Measurements from ENCODE around the gene MITF.
A peak's percentile ranks its signal among the peaks of the same experiment; 100 is the strongest.

Gene MITF

GRCh38 chr3:69777582-69777967, 38.3 kb downstream of the MITF start:
- H3K79me1 ChIP-seq (replicated peaks; ENCODE audit: low read length, poor library complexity, severe bottlenecking), result peaks cover 18% of the 10 kb centered on the region
- H3K23ac ChIP-seq (ENCODE audit: low read length in 2 of 2), result no peak overlapping the region
- no peak overlapping the region for H3K9ac ChIP-seq (ENCODE audit: low read length)
- peak overlapping the region in 1 of 2 experiments; percentile 81 for H3K18ac ChIP-seq (ENCODE audit: low read depth in 1 of 2, low read length in 2 of 2)
- 97% methylated on average over 4 of the region's 5 CpGs for WGBS
- no peak overlapping the region for H4K8ac ChIP-seq (ENCODE audit: low read length)
- no peak overlapping the region for H2BK5ac ChIP-seq (ENCODE audit: low read depth, low read length, poor library complexity, severe bottlenecking)
- no peak overlapping the region for H2AFZ ChIP-seq (ENCODE audit: low read depth, low read length)
- no peaks in the 10 kb centered on the region for H3K9me3 ChIP-seq (ENCODE audit: control insufficient read depth, low read length)
- no peaks in the 10 kb centered on the region for H3K36me3 ChIP-seq (ENCODE audit: control insufficient read depth in 1 of 2, insufficient read depth in 2 of 2, low read depth in 1 of 2, low read length in 2 of 2)
- no peak overlapping the region for H3K27ac ChIP-seq (ENCODE audit: low read length, poor library complexity, severe bottlenecking)
- no peak overlapping the region for H3K4ac ChIP-seq (ENCODE audit: low read depth in 1 of 2, low read length in 2 of 2)
- no peak overlapping the region for H4K91ac ChIP-seq (ENCODE audit: low read length)
- no peak for DNase-seq
- peaks cover 10% of the 10 kb centered on the region for H3K4me1 ChIP-seq (ENCODE audit: control insufficient read depth, insufficient read depth, low read depth, low read length)
- H3K14ac ChIP-seq (ENCODE audit: low read length in 2 of 2), result no peak overlapping the region
- no peaks in the 10 kb centered on the region for H3K27me3 ChIP-seq (ENCODE audit: control insufficient read depth in 1 of 2, insufficient read depth in 1 of 2, low read length in 2 of 2)
- no peak overlapping the region for H2AK5ac ChIP-seq (ENCODE audit: low read length, severe bottlenecking)
- no peak overlapping the region for H2BK120ac ChIP-seq (ENCODE audit: low read depth, low read length)
- H2BK12ac ChIP-seq (ENCODE audit: low read length in 2 of 2), result no peak overlapping the region
- no peak overlapping the region for H3K4me3 ChIP-seq (ENCODE audit: insufficient read depth in 1 of 2, low read depth in 1 of 2, low read length in 2 of 2)
- H2BK15ac ChIP-seq (ENCODE audit: low read depth, poor library complexity, severe bottlenecking), result no peak overlapping the region
- no peak overlapping the region for H3K4me2 ChIP-seq (ENCODE audit: low read length, poor library complexity, severe bottlenecking)

GRCh38 chr3:69781593-69781992, 42.3 kb downstream of the MITF start:
- no peak for DNase-seq
- no peaks in the 10 kb centered on the region for H3K9me3 ChIP-seq (ENCODE audit: control insufficient read depth, low read length)
- 86% methylated on average over 3 of the region's 4 CpGs for WGBS
- H2BK12ac ChIP-seq (ENCODE audit: low read length in 2 of 2), result no peak overlapping the region
- H2AFZ ChIP-seq (ENCODE audit: low read depth, low read length), result no peak overlapping the region
- H3K4me1 ChIP-seq (ENCODE audit: control insufficient read depth, insufficient read depth, low read depth, low read length), result peaks cover 9% of the 10 kb centered on the region
- no peak overlapping the region for H3K14ac ChIP-seq (ENCODE audit: low read length in 2 of 2)
- no peak overlapping the region for H2BK120ac ChIP-seq (ENCODE audit: low read depth, low read length)
- H3K79me1 ChIP-seq (replicated peaks; ENCODE audit: low read length, poor library complexity, severe bottlenecking), result peaks cover 10% of the 10 kb centered on the region
- no peak overlapping the region for H4K91ac ChIP-seq (ENCODE audit: low read length)
- no peak overlapping the region for H3K4me2 ChIP-seq (ENCODE audit: low read length, poor library complexity, severe bottlenecking)
- H3K27ac ChIP-seq (ENCODE audit: low read length, poor library complexity, severe bottlenecking), result no peak overlapping the region
- H2BK5ac ChIP-seq (ENCODE audit: low read depth, low read length, poor library complexity, severe bottlenecking), result no peak overlapping the region
- H3K4me3 ChIP-seq (ENCODE audit: insufficient read depth in 1 of 2, low read depth in 1 of 2, low read length in 2 of 2), result no peak overlapping the region
- H3K4ac ChIP-seq (ENCODE audit: low read depth in 1 of 2, low read length in 2 of 2), result no peak overlapping the region
- no peaks in the 10 kb centered on the region for H3K27me3 ChIP-seq (ENCODE audit: control insufficient read depth in 1 of 2, insufficient read depth in 1 of 2, low read length in 2 of 2)
- H2BK15ac ChIP-seq (ENCODE audit: low read depth, poor library complexity, severe bottlenecking), result peak overlapping the region; percentile 54
- peak overlapping the region; percentile 41 for H2AK5ac ChIP-seq (ENCODE audit: low read length, severe bottlenecking)
- H3K18ac ChIP-seq (ENCODE audit: low read depth in 1 of 2, low read length in 2 of 2), result no peak overlapping the region
- H3K9ac ChIP-seq (ENCODE audit: low read length), result no peak overlapping the region
- peak overlapping the region in 1 of 2 experiments; percentile 40 for H3K23ac ChIP-seq (ENCODE audit: low read length in 2 of 2)
- H4K8ac ChIP-seq (ENCODE audit: low read length), result no peak overlapping the region
- no peaks in the 10 kb centered on the region for H3K36me3 ChIP-seq (ENCODE audit: control insufficient read depth in 1 of 2, insufficient read depth in 2 of 2, low read depth in 1 of 2, low read length in 2 of 2)

- H2BK120ac ChIP-seq (ENCODE audit: low read depth, low read length), result no peak overlapping the region
Observed at GRCh38 chr3:69784954-69785514, 45.8 kb downstream of the MITF start.

GRCh38 chr3:69785769-69786320, 46.6 kb downstream of the MITF start:
- no peak overlapping the region for H2BK5ac ChIP-seq (ENCODE audit: low read depth, low read length, poor library complexity, severe bottlenecking)
- H3K23ac ChIP-seq (ENCODE audit: low read length in 2 of 2), result no peak overlapping the region
- H3K4ac ChIP-seq (ENCODE audit: low read depth in 1 of 2, low read length in 2 of 2), result peak overlapping the region; percentile 13 to 60
- 83% methylated on average over 3 of the region's 3 CpGs for WGBS
- no peak overlapping the region for H2AFZ ChIP-seq (ENCODE audit: low read depth, low read length)
- no peak overlapping the region for H4K8ac ChIP-seq (ENCODE audit: low read length)
- H3K18ac ChIP-seq (ENCODE audit: low read depth in 1 of 2, low read length in 2 of 2), result peak overlapping the region; percentile 52 to 83
- peak overlapping the region; percentile 39 for H2BK120ac ChIP-seq (ENCODE audit: low read depth, low read length)
- H3K27me3 ChIP-seq (ENCODE audit: control insufficient read depth in 1 of 2, insufficient read depth in 1 of 2, low read length in 2 of 2), result no peaks in the 10 kb centered on the region
- no peak overlapping the region for H3K4me2 ChIP-seq (ENCODE audit: low read length, poor library complexity, severe bottlenecking)
- peaks cover 9% of the 10 kb centered on the region for H3K79me1 ChIP-seq (replicated peaks; ENCODE audit: low read length, poor library complexity, severe bottlenecking)
- no peak for DNase-seq
- peak overlapping the region; percentile 30 for H4K91ac ChIP-seq (ENCODE audit: low read length)
- H3K9me3 ChIP-seq (ENCODE audit: control insufficient read depth, low read length), result no peaks in the 10 kb centered on the region
- H3K4me3 ChIP-seq (ENCODE audit: insufficient read depth in 1 of 2, low read depth in 1 of 2, low read length in 2 of 2), result no peak overlapping the region
- H3K36me3 ChIP-seq (ENCODE audit: control insufficient read depth in 1 of 2, insufficient read depth in 2 of 2, low read depth in 1 of 2, low read length in 2 of 2), result peaks cover 0 to 3% of the 10 kb centered on the region in 2 experiments
- H3K4me1 ChIP-seq (ENCODE audit: control insufficient read depth, insufficient read depth, low read depth, low read length), result peaks cover 12% of the 10 kb centered on the region
- no peak overlapping the region for H3K14ac ChIP-seq (ENCODE audit: low read length in 2 of 2)
- H3K9ac ChIP-seq (ENCODE audit: low read length), result peak overlapping the region; percentile 37
- H2BK12ac ChIP-seq (ENCODE audit: low read length in 2 of 2), result peak overlapping the region; percentile 15 to 96
- H2BK15ac ChIP-seq (ENCODE audit: low read depth, poor library complexity, severe bottlenecking), result no peak overlapping the region
- H3K27ac ChIP-seq (ENCODE audit: low read length, poor library complexity, severe bottlenecking), result peak overlapping the region; percentile 49
- H2AK5ac ChIP-seq (ENCODE audit: low read length, severe bottlenecking), result peak overlapping the region; percentile 95

More at GRCh38 chr3:69784954-69785514, 45.8 kb downstream of the MITF start:
- no peak overlapping the region for H4K8ac ChIP-seq (ENCODE audit: low read length)
- 1% methylated on average over 7 of the region's 7 CpGs for WGBS
- peak overlapping the region in 1 of 2 experiments; percentile 43 for H3K4ac ChIP-seq (ENCODE audit: low read depth in 1 of 2, low read length in 2 of 2)
- peak overlapping the region; percentile 68 for H2AK5ac ChIP-seq (ENCODE audit: low read length, severe bottlenecking)
- H2BK15ac ChIP-seq (ENCODE audit: low read depth, poor library complexity, severe bottlenecking), result no peak overlapping the region
- H3K4me2 ChIP-seq (ENCODE audit: low read length, poor library complexity, severe bottlenecking), result peak overlapping the region; percentile 57
- H3K18ac ChIP-seq (ENCODE audit: low read depth in 1 of 2, low read length in 2 of 2), result peak overlapping the region; percentile 37 to 46
- no peak overlapping the region for H2AFZ ChIP-seq (ENCODE audit: low read depth, low read length)
- peaks cover 0 to 3% of the 10 kb centered on the region in 2 experiments for H3K36me3 ChIP-seq (ENCODE audit: control insufficient read depth in 1 of 2, insufficient read depth in 2 of 2, low read depth in 1 of 2, low read length in 2 of 2)
- no peak overlapping the region for H3K23ac ChIP-seq (ENCODE audit: low read length in 2 of 2)
- H3K9ac ChIP-seq (ENCODE audit: low read length), result peak overlapping the region; percentile 72
- peak overlapping the region in 1 of 2 experiments; percentile 54 for H2BK12ac ChIP-seq (ENCODE audit: low read length in 2 of 2)
- H3K4me1 ChIP-seq (ENCODE audit: control insufficient read depth, insufficient read depth, low read depth, low read length), result peaks cover 14% of the 10 kb centered on the region
- H2BK5ac ChIP-seq (ENCODE audit: low read depth, low read length, poor library complexity, severe bottlenecking), result no peak overlapping the region
- no peak overlapping the region for H3K14ac ChIP-seq (ENCODE audit: low read length in 2 of 2)
- peak overlapping the region in 1 of 2 experiments; percentile 43 for H3K4me3 ChIP-seq (ENCODE audit: insufficient read depth in 1 of 2, low read depth in 1 of 2, low read length in 2 of 2)
- no peaks in the 10 kb centered on the region for H3K27me3 ChIP-seq (ENCODE audit: control insufficient read depth in 1 of 2, insufficient read depth in 1 of 2, low read length in 2 of 2)
- H3K27ac ChIP-seq (ENCODE audit: low read length, poor library complexity, severe bottlenecking), result peak overlapping the region; percentile 94
- H3K79me1 ChIP-seq (replicated peaks; ENCODE audit: low read length, poor library complexity, severe bottlenecking), result peaks cover 8% of the 10 kb centered on the region
- peak; percentile 90 for DNase-seq
- H4K91ac ChIP-seq (ENCODE audit: low read length), result no peak overlapping the region
- no peaks in the 10 kb centered on the region for H3K9me3 ChIP-seq (ENCODE audit: control insufficient read depth, low read length)
